ENCODE measurements around the gene MBD2.

Gene MBD2

GRCh38 chr18:54228364-54228763, 3.9 kb upstream of the MBD2 start:
- H3K27ac ChIP-seq (ENCODE audit: low read depth, low read length) = no peak overlapping the region
- TF ChIP-seq, protein P1, sequence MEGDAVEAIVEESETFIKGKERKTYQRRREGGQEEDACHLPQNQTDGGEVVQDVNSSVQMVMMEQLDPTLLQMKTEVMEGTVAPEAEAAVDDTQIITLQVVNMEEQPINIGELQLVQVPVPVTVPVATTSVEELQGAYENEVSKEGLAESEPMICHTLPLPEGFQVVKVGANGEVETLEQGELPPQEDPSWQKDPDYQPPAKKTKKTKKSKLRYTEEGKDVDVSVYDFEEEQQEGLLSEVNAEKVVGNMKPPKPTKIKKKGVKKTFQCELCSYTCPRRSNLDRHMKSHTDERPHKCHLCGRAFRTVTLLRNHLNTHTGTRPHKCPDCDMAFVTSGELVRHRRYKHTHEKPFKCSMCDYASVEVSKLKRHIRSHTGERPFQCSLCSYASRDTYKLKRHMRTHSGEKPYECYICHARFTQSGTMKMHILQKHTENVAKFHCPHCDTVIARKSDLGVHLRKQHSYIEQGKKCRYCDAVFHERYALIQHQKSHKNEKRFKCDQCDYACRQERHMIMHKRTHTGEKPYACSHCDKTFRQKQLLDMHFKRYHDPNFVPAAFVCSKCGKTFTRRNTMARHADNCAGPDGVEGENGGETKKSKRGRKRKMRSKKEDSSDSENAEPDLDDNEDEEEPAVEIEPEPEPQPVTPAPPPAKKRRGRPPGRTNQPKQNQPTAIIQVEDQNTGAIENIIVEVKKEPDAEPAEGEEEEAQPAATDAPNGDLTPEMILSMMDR (IDR thresholded peaks at IDR 0.05; ENCODE audit: insufficient read depth, low read length, poor library complexity, severe bottlenecking) = no peak
- no peak for TF ChIP-seq EZH2phosphoT487 (conservative IDR thresholded peaks at IDR 0.05; ENCODE audit: low read length)
- H3K9me2 ChIP-seq (replicated peaks; ENCODE audit: insufficient read depth, low read length) = no peaks in the 10 kb centered on the region
- no peaks in the 10 kb centered on the region for H4K20me1 ChIP-seq (ENCODE audit: low read depth, low read length)
- no peaks in the 10 kb centered on the region for H3K36me3 ChIP-seq (ENCODE audit: low read length)
- no peaks in the 10 kb centered on the region for H3K27me3 ChIP-seq (ENCODE audit: low read length)
- no peak overlapping the region for H2AFZ ChIP-seq (ENCODE audit: low read depth, low read length, severe bottlenecking)
- no peak overlapping the region for H3K4me3 ChIP-seq (ENCODE audit: insufficient read depth, low read length, poor library complexity, severe bottlenecking)
- peaks cover 4% of the 10 kb centered on the region; the same call in 1 of the 2 replicates for H3F3A ChIP-seq (ENCODE audit: insufficient read depth)
- no peaks in the 10 kb centered on the region for H3K9me3 ChIP-seq (ENCODE audit: insufficient read depth, low read length)
- no peak overlapping the region for H3K9ac ChIP-seq (ENCODE audit: low read length)
- H3K4me2 ChIP-seq (ENCODE audit: low read depth, low read length, poor library complexity, severe bottlenecking) = no peak overlapping the region
- H3K79me2 ChIP-seq (ENCODE audit: insufficient read depth, low read length) = peaks cover 5% of the 10 kb centered on the region

- Histone ChIP-seq H3K27ac (ENCODE audit: low read depth, low read length) (peak overlapping the region; percentile 93), H3K27me3 (ENCODE audit: low read length) (no peaks in the 10 kb centered on the region), H3K36me3 (ENCODE audit: low read length) (no peaks in the 10 kb centered on the region; the same call in 1 of the 2 replicates), H3K4me3 (ENCODE audit: insufficient read depth, low read length, poor library complexity, severe bottlenecking) (peak overlapping the region; percentile 54), H3K9me2 (replicated peaks; ENCODE audit: insufficient read depth, low read length) (no peaks in the 10 kb centered on the region), H3K4me2 (ENCODE audit: low read depth, low read length, poor library complexity, severe bottlenecking) (peak overlapping the region; percentile 86), H3K9me3 (ENCODE audit: insufficient read depth, low read length) (no peaks in the 10 kb centered on the region), H4K20me1 (ENCODE audit: low read depth, low read length) (0 out of 2 replicates have a peak, but pooled peaks cover 4% of the 10 kb centered on the region), H3F3A (ENCODE audit: insufficient read depth) (peaks cover 51% of the 10 kb centered on the region), H3K9ac (ENCODE audit: low read length) (peak overlapping the region; percentile 70), H3K79me2 (ENCODE audit: insufficient read depth, low read length) (peaks cover 52% of the 10 kb centered on the region), H2AFZ (ENCODE audit: low read depth, low read length, severe bottlenecking) (no peak overlapping the region)
- no peak for TF ChIP-seq EZH2phosphoT487 (conservative IDR thresholded peaks at IDR 0.05; ENCODE audit: low read length)
- TF ChIP-seq, protein P1 (IDR thresholded peaks at IDR 0.05; ENCODE audit: insufficient read depth, low read length, poor library complexity, severe bottlenecking) = no peak
These were observed 764 bp downstream of the MBD2 start for GRCh38 chr18:54223568-54224241.

DNA sequence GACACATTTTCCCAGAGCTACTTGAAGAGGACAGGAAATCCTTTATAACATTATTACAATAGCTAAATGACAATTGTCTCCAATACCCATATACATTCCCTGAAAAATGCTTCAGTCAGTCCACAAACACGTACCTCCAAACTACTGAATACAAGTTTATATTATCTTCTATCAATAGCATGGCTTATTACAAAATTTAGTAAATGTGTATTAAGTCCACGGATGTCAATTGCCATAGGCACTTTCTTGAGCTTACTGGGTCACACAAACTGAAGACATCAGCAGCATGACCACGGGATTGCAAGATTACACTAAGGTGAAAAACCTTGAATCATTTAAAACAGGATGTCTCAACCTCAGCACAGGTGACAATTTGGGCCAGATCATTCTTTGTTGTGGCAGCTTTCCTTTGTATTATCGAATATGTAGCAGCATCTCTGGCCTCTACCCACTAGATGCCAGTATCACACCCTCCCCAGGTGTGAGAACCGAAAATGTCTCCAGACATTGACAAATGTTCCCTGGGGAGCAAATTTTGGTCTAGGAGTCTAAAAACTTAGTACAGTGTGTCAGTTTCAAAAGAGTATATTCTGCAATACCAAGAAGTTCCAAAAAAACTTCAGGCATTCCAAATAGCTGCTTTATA, 1.4 kb downstream of the MBD2 start:
- Histone ChIP-seq H2AFZ (ENCODE audit: low read depth, low read length, severe bottlenecking) (no peak overlapping the region), H3K4me2 (ENCODE audit: low read depth, low read length, poor library complexity, severe bottlenecking) (peak overlapping the region; percentile 86), H3K4me3 (ENCODE audit: insufficient read depth, low read length, poor library complexity, severe bottlenecking) (peak overlapping the region; percentile 54), H3K36me3 (ENCODE audit: low read length) (no peaks in the 10 kb centered on the region; the same call in 1 of the 2 replicates), H3K9me2 (replicated peaks; ENCODE audit: insufficient read depth, low read length) (no peaks in the 10 kb centered on the region), H3K27ac (ENCODE audit: low read depth, low read length) (peak overlapping the region; percentile 93), H3F3A (ENCODE audit: insufficient read depth) (peaks cover 56% of the 10 kb centered on the region), H3K9me3 (ENCODE audit: insufficient read depth, low read length) (no peaks in the 10 kb centered on the region), H4K20me1 (ENCODE audit: low read depth, low read length) (0 out of 2 replicates have a peak, but pooled peaks cover 4% of the 10 kb centered on the region), H3K9ac (ENCODE audit: low read length) (peak overlapping the region; percentile 70), H3K79me2 (ENCODE audit: insufficient read depth, low read length) (peaks cover 58% of the 10 kb centered on the region), H3K27me3 (ENCODE audit: low read length) (no peaks in the 10 kb centered on the region)
- TF ChIP-seq, protein P1 (IDR thresholded peaks at IDR 0.05; ENCODE audit: insufficient read depth, low read length, poor library complexity, severe bottlenecking) = peak; percentile 55
- TF ChIP-seq EZH2phosphoT487 (conservative IDR thresholded peaks at IDR 0.05; ENCODE audit: low read length) = no peak
